GM12878 (cell line): Measurements from ENCODE around the gene LMAN2. TPM values are rescaled to one million over a fixed set of nuclear protein-coding genes. Genes with fewer than 3 reads are reported as not detected.

Experiments used
- ATAC-seq: fragments of 200-7000 bp; cut with Tn5 transposase; 3 replicates; pipeline ENCODE4 v1.9.1; 2020; ENCODE audit warnings: mild to moderate bottlenecking, moderate library complexity
- BruUV-seq: library from RNA; stranded (reverse); fragments of 400-500 nt; replicated peaks from 2 replicates; lab custom pipeline; 2021; lab: Mats Ljungman, UMichigan
- CTCF ChIA-PET: fragments of 300-600 bp; sonication (Branson Sonifier 250); formaldehyde crosslinking; extraction: SDS; loops from one replicate; lab custom pipeline; 2021; ENCODE audit warnings: inconsistent platforms; lab: Yijun Ruan, JAX
- POLR2A ChIA-PET: fragments of 350-600 bp; formaldehyde crosslinking; extraction: SDS; loops from one replicate; lab custom pipeline; 2021; ENCODE audit warnings: inconsistent platforms; lab: Charles Lee
- RAD21 ChIA-PET: fragments of 300-600 bp; sonication (Branson Sonifier 250); formaldehyde crosslinking; loops from one replicate; lab custom pipeline; 2023; ENCODE audit warnings: antibody characterized with exemption; ENCODE audit not compliant: unreplicated experiment; lab: Charles Lee
- SMC1A ChIA-PET: fragments of 300-600 bp; sonication (Branson Sonifier 250); formaldehyde crosslinking; loops from one replicate; lab custom pipeline; 2023; ENCODE audit not compliant: unreplicated experiment, uncharacterized antibody; lab: Charles Lee
- DNase-seq: peaks from one replicate; pipeline ENCODE4 v3.0.0-alpha.2; 2011; ENCODE audit warnings: low read depth, low spot score
- FAIRE-seq: peaks from 3 replicates; lab custom pipeline; 2011; peaks lifted over from hg19 to GRCh38; lab: Jason Lieb, UNC
- H2AFZ ChIP-seq: 2 replicates; pipeline ENCODE4 v1.6.0; 2011; ENCODE audit warnings: low read depth, low read length, control low read depth; ENCODE audit not compliant: control insufficient read depth
- H3K27ac ChIP-seq: 2 replicates; pipeline ENCODE4 v1.5.1; 2011; ENCODE audit warnings: control low read depth; ENCODE audit not compliant: control insufficient read depth, insufficient read depth
- H3K27me3 ChIP-seq, 2 experiments: replicated peaks in 1 of 2; 2 replicates each; pipeline versions ENCODE4 v1.6.0 to v1.6.1; 2011; ENCODE audit warnings: low read length in 1 of 2; ENCODE audit not compliant: control insufficient read depth in 2 of 2, insufficient read depth in 2 of 2
- H3K36me3 ChIP-seq, 2 experiments: 2 replicates each; pipeline ENCODE4 v1.5.1; 2011; ENCODE audit warnings: low read length in 1 of 2; ENCODE audit not compliant: control insufficient read depth in 2 of 2, insufficient read depth in 2 of 2
- H3K4me1 ChIP-seq: 2 replicates; pipeline ENCODE4 v1.6.1; 2011; ENCODE audit warnings: mild to moderate bottlenecking, low read length, moderate library complexity, mixed read lengths; ENCODE audit not compliant: control insufficient read depth, insufficient read depth
- H3K4me2 ChIP-seq: 2 replicates; pipeline ENCODE4 v1.6.0; 2011; ENCODE audit warnings: control low read depth; ENCODE audit not compliant: control insufficient read depth, insufficient read depth
- H3K4me3 ChIP-seq: fragments of 200-600 bp; sonication (generic); 2 replicates; pipeline ENCODE4 v1.5.1; 2016
- H3K79me2 ChIP-seq: 2 replicates; pipeline ENCODE4 v1.6.0; 2011; ENCODE audit warnings: low read length; ENCODE audit not compliant: control insufficient read depth, insufficient read depth
- H3K9ac ChIP-seq: 2 replicates; pipeline ENCODE4 v1.8.0; 2011; ENCODE audit warnings: low read length, control low read depth, mixed read lengths; ENCODE audit not compliant: control insufficient read depth, insufficient read depth
- H3K9me3 ChIP-seq: replicated peaks from 3 replicates; pipeline ENCODE4 v1.5.1; 2011; ENCODE audit warnings: mild to moderate bottlenecking, low read length; ENCODE audit not compliant: control insufficient read depth, insufficient read depth
- H4K20me1 ChIP-seq: 2 replicates; pipeline ENCODE4 v1.6.0; 2011; ENCODE audit not compliant: control insufficient read depth, insufficient read depth
- BACH1 ChIP-seq: fragments of 450-650 bp; IDR thresholded peaks from 2 replicates; pipeline ENCODE4 v1.6.1; 2017; ENCODE audit warnings: mild to moderate bottlenecking, borderline replicate concordance
- BCL3 ChIP-seq: IDR thresholded peaks from 2 replicates; pipeline ENCODE4 v1.6.1; 2011; ENCODE audit warnings: borderline replicate concordance, low read depth, mild to moderate bottlenecking, moderate library complexity, low read length; ENCODE audit not compliant: insufficient read depth, poor library complexity, severe bottlenecking
- BHLHE40 ChIP-seq, 2 experiments: fragments of 450-650 bp in 1 of 2; IDR thresholded peaks; 2 replicates each; pipeline ENCODE4 v1.6.1; 2011 to 2017; ENCODE audit warnings: low read depth in 2 of 2, borderline replicate concordance in 1 of 2, improper control_type of control experiment in 1 of 2, low read length in 1 of 2, mild to moderate bottlenecking in 1 of 2
- CEBPB ChIP-seq, 2 experiments: fragments of 150-350 bp in 1 of 2; IDR thresholded peaks; 2 replicates each; pipeline ENCODE4 v1.6.1; 2012 to 2014; ENCODE audit warnings: low read depth in 2 of 2, low read length in 2 of 2, borderline replicate concordance in 1 of 2, inconsistent platforms in 1 of 2
- IKZF2 ChIP-seq, 2 experiments: fragments of 450-650 bp; IDR thresholded peaks; 2 replicates each; pipeline ENCODE4 v1.6.1; 2017; ENCODE audit warnings: mild to moderate bottlenecking in 2 of 2, moderate library complexity in 2 of 2
- IRF4 ChIP-seq: IDR thresholded peaks from 2 replicates; pipeline ENCODE4 v1.6.1; 2011; ENCODE audit warnings: low read depth, low read length
- IRF5 ChIP-seq: fragments of 450-650 bp; IDR thresholded peaks from 2 replicates; pipeline ENCODE4 v1.6.1; 2017; ENCODE audit warnings: borderline replicate concordance
- MTA3 ChIP-seq: IDR thresholded peaks from 2 replicates; pipeline ENCODE4 v1.6.1; 2012; ENCODE audit warnings: low read length, inconsistent platforms, borderline replicate concordance
- YBX1 ChIP-seq: fragments of 450-650 bp; IDR thresholded peaks from 2 replicates; pipeline ENCODE4 v1.6.1; 2016; ENCODE audit warnings: antibody characterized with exemption
- ZNF207 ChIP-seq: fragments of 450-650 bp; IDR thresholded peaks from 2 replicates; pipeline ENCODE4 v1.6.1; 2014; ENCODE audit warnings: antibody characterized with exemption, mild to moderate bottlenecking, borderline replicate concordance
- ZNF24 ChIP-seq: fragments of 450-650 bp; IDR thresholded peaks from 2 replicates; pipeline ENCODE4 v1.6.1; 2017; ENCODE audit warnings: antibody characterized with exemption, mild to moderate bottlenecking
- ZSCAN29 ChIP-seq: fragments of 450-650 bp; IDR thresholded peaks from 2 replicates; pipeline ENCODE4 v1.6.1; 2017; ENCODE audit warnings: mild to moderate bottlenecking, moderate library complexity
- WGBS: methylation state at CpG from one replicate; pipeline ENCODE4 v1.1.6; 2016; ENCODE audit warnings: low lambda C conversion rate; ENCODE audit not compliant: insufficient replicate concordance, insufficient coverage; ENCODE audit errors: missing lambda C conversion rate; 5-methylcytosine and 5-hydroxymethylcytosine counted together
- in situ Hi-C: fragments of 300-500 bp; cut with MboI; formaldehyde crosslinking; loops from 9 replicates; pipeline ENCODE4 v1.14.3; 2018; ENCODE audit warnings: mixed read lengths
- intact Hi-C: fragments of 100-400 bp; cut with micrococcal nuclease; formaldehyde crosslinking; loops from one replicate; pipeline ENCODE4 v1.14.2; 2022; ENCODE audit not compliant: unreplicated experiment
- polyA plus RNA-seq, 11 experiments: library from polyadenylated mRNA; depleted of rRNA in 4 of 11; unstranded in 6 of 11; stranded (reverse) in 5 of 11; fragments of >200 nt; fragmentation: Nextera tagmentation in 4 of 11; fragmentation: Illumina TruSeq in 1 of 11; extraction: Ambion mirVana in 4 of 11; extraction: Trizol in 1 of 11; gene quantifications; 1 replicate in 1 of 11; 2 replicates in 10 of 11; pipeline versions ENCODE4 v1.2.1 to v1.2.3, GENCODE V29; 2011 to 2016; ENCODE audit warnings: inconsistent platforms in 2 of 11, missing spikeins in 2 of 11, low read depth in 1 of 11
- total RNA-seq, 4 experiments: library from RNA; depleted of rRNA in 3 of 4; stranded (reverse); fragments of >200 nt in 3 of 4; fragmentation: Illumina TruSeq in 1 of 4; extraction: Trizol in 1 of 4; gene quantifications; 2 replicates each; pipeline versions ENCODE4 v1.2.1 to v1.2.3, GENCODE V29; 2013 to 2021

The LMAN2 gene
- total and polyA plus RNA-seq, 10 of the 15 experiments (the other 5 are each of a cell fraction or from before 2014, with no cell fraction given), result 2.4 to 264 (median 147) TPM

GRCh38 chr5:177314376-177315342 is 36.8 kb downstream of the LMAN2 start:
- ChIA-PET SMC1A (interaction anchor here (0.6 to 0.8 kb wide), 2 partner anchors 56 to 78 kb away, joined by 3 read pairs; no protein-coding TSS in a partner anchor), RAD21 (no interaction called here), CTCF (interaction anchor here (0.7 to 5.8 kb wide), 6 partner anchors 46 to 973 kb away, joined by 4 to 88 read pairs (median 6); no protein-coding TSS in a partner anchor), POLR2A (interaction anchor here (0.5 kb wide), 1 partner anchor 192 kb away, joined by 5 read pairs; no protein-coding TSS in a partner anchor)
- H3K4me1 ChIP-seq, result peaks cover 20% of the 10 kb centered on the region
- no peak overlapping the region for H3K27ac ChIP-seq
- no peak overlapping the region for H3K4me2 ChIP-seq
- no TSS peak for BruUV-seq
- H2AFZ ChIP-seq, result no peak overlapping the region
- H3K79me2 ChIP-seq, result peaks cover 4% of the 10 kb centered on the region
- intact Hi-C loops (loop anchor here (5.0 kb wide), 2 partner anchors 48 to 188 kb away; no protein-coding TSS in a partner anchor), in situ Hi-C loops (loop anchor here (5.0 kb wide), 1 partner anchor 133 kb away; the partner anchor contains the start of gene PRR7)
- peaks cover 5% of the 10 kb centered on the region for H3K9me3 ChIP-seq
- no peaks in the 10 kb centered on the region for H4K20me1 ChIP-seq
- H3K36me3 ChIP-seq, result no peaks in the 10 kb centered on the region; a peak in 1 of 4 replicates
- FAIRE-seq (no peak), ATAC-seq (no peak), DNase-seq (no peak)
- TF ChIP-seq BACH1 (no peak), IRF4 (no peak), IRF5 (no peak), ZNF207 (no peak), IKZF2 (IDR thresholded peaks at IDR 0.05) (no peak), ZSCAN29 (no peak), BCL3 (no peak), BHLHE40 (IDR thresholded peaks at IDR 0.05; ENCODE audit: borderline replicate concordance in 1 of 2, low read depth in 2 of 2, low read length in 1 of 2) (no peak), ZNF24 (no peak), CEBPB (IDR thresholded peaks at IDR 0.05; ENCODE audit: borderline replicate concordance in 1 of 2, low read depth in 2 of 2, low read length in 2 of 2) (no peak), MTA3 (no peak), YBX1 (no peak)
- WGBS, result 83% methylated on average over 18 of the region's 18 CpGs
- no peaks in the 10 kb centered on the region for H3K27me3 ChIP-seq
- H3K4me3 ChIP-seq, result no peak overlapping the region
- no peak overlapping the region for H3K9ac ChIP-seq
